BJ (cell line): Measurements from ENCODE around the gene MGST1. TPM values are rescaled to one million over a fixed set of nuclear protein-coding genes. Genes with fewer than 3 reads are reported as not detected.

Experiments used
- CTCF ChIA-PET: fragments of 350-600 bp; formaldehyde crosslinking; extraction: SDS; loops from one replicate; lab custom pipeline; 2021; ENCODE audit warnings: antibody characterized with exemption, inconsistent platforms; lab: Yijun Ruan, JAX
- POLR2A ChIA-PET: fragments of 300-600 bp; sonication (Branson Sonifier 250); formaldehyde crosslinking; extraction: SDS; loops from one replicate; lab custom pipeline; 2021; ENCODE audit warnings: antibody characterized with exemption; lab: Charles Lee
- DNase-seq: peaks from one replicate; pipeline ENCODE4 v3.0.0-alpha.2; 2011; ENCODE audit warnings: low read depth
- H3K27me3 ChIP-seq: 2 replicates; pipeline ENCODE4 v1.6.0; 2011; ENCODE audit warnings: low read length; ENCODE audit not compliant: control insufficient read depth, insufficient read depth
- H3K36me3 ChIP-seq: 2 replicates; pipeline ENCODE4 v1.5.1; 2011; ENCODE audit warnings: low read length; ENCODE audit not compliant: control insufficient read depth, insufficient read depth
- H3K4me3 ChIP-seq: 2 replicates; pipeline ENCODE4 v1.5.1; 2011; ENCODE audit warnings: low read depth, mild to moderate bottlenecking, control low read depth, low read length
- CTCF ChIP-seq: IDR thresholded peaks from 2 replicates; pipeline ENCODE4 v1.5.1; 2011; ENCODE audit warnings: low read depth, mild to moderate bottlenecking, control low read depth, inconsistent platforms, low read length, moderate library complexity; ENCODE audit not compliant: insufficient read depth
- polyA plus RNA-seq: library from polyadenylated mRNA; depleted of rRNA; stranded (reverse); fragments of >200 nt; gene quantifications from 2 replicates; pipeline ENCODE4 v1.2.3, GENCODE V29; 2011

MGST1 gene
- polyA plus RNA-seq, 1 experiment: 333 TPM

- ChIA-PET POLR2A (no interaction called here), CTCF (no interaction called here)
- no peaks in the 10 kb centered on the region for H3K27me3 ChIP-seq
- no peaks in the 10 kb centered on the region for H3K36me3 ChIP-seq
- no peak overlapping the region for H3K4me3 ChIP-seq
- TF ChIP-seq CTCF: no peak
- DNase-seq: no peak
Measured at GRCh38 chr12:16324772-16325171, 22.7 kb upstream of the MGST1 start.

GRCh38 chr12:16325426-16325825 lies 22.0 kb upstream of the MGST1 start:
- no peak for DNase-seq
- Histone ChIP-seq H3K27me3 (no peaks in the 10 kb centered on the region), H3K36me3 (no peaks in the 10 kb centered on the region), H3K4me3 (no peak overlapping the region)
- TF ChIP-seq CTCF: no peak
- ChIA-PET CTCF (no interaction called here), POLR2A (no interaction called here)

DNA sequence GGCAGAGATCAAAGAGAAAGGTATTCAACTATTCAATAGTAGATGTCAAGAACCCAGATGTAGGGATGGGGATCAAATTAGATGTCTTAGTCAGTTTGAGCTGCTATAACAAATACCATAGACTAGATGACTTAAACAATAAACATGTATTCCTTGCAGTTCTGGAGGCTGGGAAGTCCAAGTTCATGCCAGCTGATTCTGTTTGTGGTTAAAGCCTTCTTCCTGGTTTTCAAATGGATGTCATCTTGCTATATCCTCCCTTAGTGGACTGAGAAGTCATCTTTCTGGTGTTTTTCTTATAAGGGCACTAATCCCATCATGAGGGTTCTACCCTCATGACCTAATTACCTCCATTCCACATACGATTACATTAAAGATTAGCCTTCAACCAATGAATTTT lies 19.5 kb upstream of the MGST1 start:
- TF ChIP-seq CTCF: no peak
- Histone ChIP-seq H3K27me3 (no peaks in the 10 kb centered on the region), H3K4me3 (no peak overlapping the region), H3K36me3 (no peaks in the 10 kb centered on the region)
- no peak for DNase-seq
- POLR2A ChIA-PET: no interaction called here
- CTCF ChIA-PET: no interaction called here

DNA sequence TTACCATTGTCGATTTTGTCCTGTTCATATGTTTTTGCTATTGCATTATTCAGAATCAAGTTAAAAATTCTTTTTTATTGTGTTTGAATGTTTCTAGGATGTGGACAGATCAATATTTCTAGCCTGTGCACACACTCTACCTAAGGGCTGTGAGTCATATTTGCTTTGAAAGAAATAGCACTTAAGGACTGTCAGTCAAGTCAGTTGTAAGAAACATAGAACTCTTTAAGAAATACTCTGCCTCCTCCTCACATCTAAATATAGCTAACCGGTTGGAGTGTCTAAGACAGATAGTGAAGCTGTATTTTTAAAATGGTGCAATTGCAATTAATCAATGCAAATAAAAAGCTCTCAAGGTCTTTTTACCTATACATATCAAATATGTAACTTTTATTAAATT lies 17.9 kb upstream of the MGST1 start:
- no peak for DNase-seq
- no peak for TF ChIP-seq CTCF
- Histone ChIP-seq H3K36me3 (no peaks in the 10 kb centered on the region), H3K27me3 (no peaks in the 10 kb centered on the region), H3K4me3 (no peak overlapping the region)
- ChIA-PET CTCF (no interaction called here), POLR2A (interaction anchor here (0.7 kb wide), 1 partner anchor 20 kb away, joined by 3 read pairs; no protein-coding TSS in a partner anchor)

- no peaks in the 10 kb centered on the region for H3K27me3 ChIP-seq
- DNase-seq: no peak
- H3K4me3 ChIP-seq: no peak overlapping the region
- CTCF ChIA-PET: interaction anchor here (1.1 kb wide), 1 partner anchor 18 kb away, joined by 3 read pairs; no protein-coding TSS in a partner anchor
- no peaks in the 10 kb centered on the region for H3K36me3 ChIP-seq
- POLR2A ChIA-PET: no interaction called here
- no peak for TF ChIP-seq CTCF
Measured at GRCh38 chr12:16330560-16330959, 16.9 kb upstream of the MGST1 start.
